HG03442 (cell line): ENCODE measurements around the gene PLG.
A peak's percentile ranks its signal among the peaks of the same experiment; 100 is the strongest.
"Not testable (repeated sequence)": the region's sequence is repeated elsewhere in the genome, so short reads cannot be mapped to it uniquely, and the experiment has no call there.

ENCODE experiments used
- ATAC-seq: cut with Tn5 transposase; IDR thresholded peaks from one replicate; pipeline ENCODE4 v1.9.1; 2021; ENCODE audit warnings: mild to moderate bottlenecking, moderate library complexity; ENCODE audit not compliant: unreplicated experiment

The PLG gene

GRCh38 chr6:160701918-160702680 is at the start of gene PLG:
PLG (plus strand) TSS chr6:160702244; CDS start chr6:160702305, 61 bp downstream.
- ATAC-seq, result not testable (repeated sequence)

DNA sequence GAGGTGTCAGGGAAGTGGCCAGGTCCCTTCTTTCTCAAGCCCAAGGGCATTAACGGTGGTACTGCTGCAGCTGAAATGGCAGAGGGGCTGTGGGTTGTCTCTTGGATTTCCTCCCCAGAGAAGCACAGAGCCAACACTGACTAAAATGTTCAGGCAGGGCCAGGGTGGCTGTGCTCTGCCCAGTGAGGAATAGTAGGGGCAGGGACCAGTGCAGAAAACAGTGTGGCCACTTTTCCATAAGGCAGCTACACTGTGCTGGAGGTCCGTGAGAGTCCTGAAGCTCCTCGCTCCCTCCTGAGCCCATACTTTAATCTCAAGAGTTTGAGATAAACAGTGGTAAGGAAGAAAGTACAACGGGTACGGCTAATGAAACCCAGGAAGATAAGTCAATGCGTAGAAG is 42.5 kb upstream of the PLG start:
- no peak for ATAC-seq

DNA sequence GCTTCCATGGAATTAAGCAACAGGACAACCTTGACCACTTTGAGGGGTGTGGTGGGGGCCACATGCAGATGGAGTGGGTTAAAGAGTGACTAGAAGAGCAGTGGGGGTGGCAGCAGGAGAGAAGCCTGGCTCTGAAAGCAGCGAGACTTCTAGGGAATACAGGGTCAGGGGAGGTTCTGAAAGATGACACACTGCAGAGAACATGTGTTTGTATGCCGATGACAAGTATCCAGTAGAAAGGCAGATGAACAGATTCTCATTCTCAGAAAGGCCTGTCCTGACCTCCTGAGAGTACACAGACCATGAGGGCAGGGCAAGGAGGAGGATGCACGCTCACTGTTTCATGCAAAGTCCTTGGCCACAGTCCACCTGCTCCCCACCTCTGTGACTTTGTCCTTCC is 40.8 kb upstream of the PLG start:
- no peak for ATAC-seq

DNA sequence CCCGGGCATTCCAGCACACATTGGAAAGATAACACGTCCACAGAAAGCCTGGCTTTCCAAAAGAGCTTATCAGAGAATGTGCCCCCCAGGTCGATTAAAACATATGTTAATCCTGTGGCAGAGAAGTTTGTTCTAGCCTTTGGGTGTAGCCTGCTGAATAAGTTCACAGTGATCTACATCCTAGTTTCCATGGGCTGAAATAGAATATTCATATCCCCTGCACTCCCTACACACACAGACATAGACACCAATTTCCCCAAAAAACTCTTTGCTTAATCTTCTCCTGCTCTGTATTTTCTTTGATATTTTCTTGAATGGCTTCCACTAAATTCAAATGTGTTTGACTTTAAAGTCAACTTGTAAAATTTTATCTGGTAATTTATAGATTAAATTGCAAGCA is 39.6 kb upstream of the PLG start:
- ATAC-seq, result no peak

- no peak for ATAC-seq
Observed at GRCh38 chr6:160662842-160663241, 39.2 kb upstream of the PLG start.

GRCh38 chr6:160664198-160664597 is 37.8 kb upstream of the PLG start, which contains the start of gene LPA:
LPA (minus strand) TSS chr6:160664275; CDS start chr6:160664214, 61 bp downstream.
- ATAC-seq, result not testable (repeated sequence)

- peak; percentile 91 for ATAC-seq
Observed at GRCh38 chr6:160667639-160668481, 34.2 kb upstream of the PLG start.

DNA sequence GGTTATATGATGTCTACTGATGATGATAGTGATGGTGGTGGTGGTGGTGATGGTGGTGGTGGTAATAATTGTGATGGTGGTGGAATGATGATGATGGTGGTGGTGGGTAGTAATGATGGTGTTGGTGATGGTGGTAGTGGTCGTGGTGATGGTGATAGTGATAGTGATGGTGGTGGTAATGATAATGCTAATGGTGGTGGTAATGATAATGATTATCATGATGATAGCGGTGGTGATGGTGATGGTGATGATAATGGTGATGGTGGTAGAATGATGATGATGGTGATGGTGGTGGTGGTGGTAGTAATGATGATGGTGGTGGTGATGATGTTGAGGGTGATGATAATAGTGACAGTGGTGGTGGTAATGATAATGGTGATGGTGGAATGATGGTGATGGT is 33.5 kb upstream of the PLG start:
- no peak for ATAC-seq

DNA sequence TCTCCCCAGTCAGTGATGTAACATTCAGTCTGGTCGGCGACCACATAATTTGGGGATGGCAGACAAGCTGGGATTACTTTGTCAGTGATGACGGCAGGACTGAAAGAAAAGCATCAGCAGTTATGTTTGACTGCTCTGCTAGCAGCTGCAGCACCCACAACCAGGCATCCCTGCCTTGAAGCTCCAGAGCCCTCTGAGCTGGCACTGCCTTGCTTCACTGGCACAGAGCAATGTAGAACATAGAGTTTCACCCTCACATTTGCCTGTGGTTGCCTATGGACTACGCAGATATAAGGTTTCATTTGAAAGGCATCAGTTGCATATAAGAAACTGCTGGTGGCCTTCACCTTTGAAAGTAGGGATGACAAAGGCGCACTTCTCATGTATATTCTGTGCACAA is 25.6 kb upstream of the PLG start:
- ATAC-seq, result not testable (repeated sequence)

GRCh38 chr6:160678230-160678629 is 23.8 kb upstream of the PLG start:
- no peak for ATAC-seq

DNA sequence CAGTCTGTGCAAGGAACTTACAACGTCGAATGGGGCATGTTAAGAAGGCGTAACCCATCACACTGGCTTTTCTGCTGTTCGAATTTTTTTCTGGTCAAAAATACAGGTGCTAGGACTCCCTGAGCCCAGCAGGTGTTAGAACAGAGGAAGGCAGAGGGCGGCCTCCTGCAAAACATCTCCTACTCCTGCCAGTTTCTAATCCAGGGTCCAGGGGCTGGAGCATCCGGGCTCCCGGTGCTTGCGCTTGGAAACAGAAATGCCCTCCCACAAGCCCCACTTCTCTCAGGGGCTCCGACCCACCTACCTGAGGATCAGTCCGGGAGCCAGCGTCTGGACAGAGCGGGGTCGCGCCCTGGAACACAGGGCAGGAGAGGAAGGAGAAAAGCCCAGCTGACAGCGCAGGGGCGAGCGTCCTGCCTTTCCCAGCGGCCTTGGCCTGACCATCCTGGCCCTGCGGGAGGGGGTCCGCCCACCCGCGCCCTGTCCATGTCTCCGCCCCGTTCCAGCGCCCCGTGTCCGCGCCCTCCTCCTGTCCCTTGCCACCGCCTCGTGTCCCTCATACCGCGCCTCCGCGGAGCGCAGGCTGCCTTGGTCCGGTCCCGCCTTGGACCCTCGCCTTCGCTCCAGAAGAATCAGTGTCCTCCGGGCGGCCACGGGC is 23.2 kb upstream of the PLG start:
- ATAC-seq, result no peak

DNA sequence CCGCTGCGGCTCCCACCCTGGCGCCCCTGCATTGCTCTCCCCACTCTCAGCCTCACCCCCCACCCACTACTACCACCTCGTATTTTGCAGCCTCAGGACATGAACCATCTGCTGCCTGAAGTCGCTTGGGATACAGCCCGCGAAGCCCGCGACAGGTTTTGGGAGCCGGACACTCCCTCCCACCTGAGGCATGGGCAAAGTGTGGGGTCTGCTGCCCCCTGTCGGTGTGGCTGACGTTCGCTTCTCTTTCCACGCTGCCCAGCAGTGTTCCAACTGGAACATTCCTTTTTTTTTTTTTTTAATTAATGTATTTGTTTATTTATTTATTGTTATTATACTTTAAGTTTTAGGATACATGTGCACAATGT is 22.7 kb upstream of the PLG start:
- no peak for ATAC-seq

DNA sequence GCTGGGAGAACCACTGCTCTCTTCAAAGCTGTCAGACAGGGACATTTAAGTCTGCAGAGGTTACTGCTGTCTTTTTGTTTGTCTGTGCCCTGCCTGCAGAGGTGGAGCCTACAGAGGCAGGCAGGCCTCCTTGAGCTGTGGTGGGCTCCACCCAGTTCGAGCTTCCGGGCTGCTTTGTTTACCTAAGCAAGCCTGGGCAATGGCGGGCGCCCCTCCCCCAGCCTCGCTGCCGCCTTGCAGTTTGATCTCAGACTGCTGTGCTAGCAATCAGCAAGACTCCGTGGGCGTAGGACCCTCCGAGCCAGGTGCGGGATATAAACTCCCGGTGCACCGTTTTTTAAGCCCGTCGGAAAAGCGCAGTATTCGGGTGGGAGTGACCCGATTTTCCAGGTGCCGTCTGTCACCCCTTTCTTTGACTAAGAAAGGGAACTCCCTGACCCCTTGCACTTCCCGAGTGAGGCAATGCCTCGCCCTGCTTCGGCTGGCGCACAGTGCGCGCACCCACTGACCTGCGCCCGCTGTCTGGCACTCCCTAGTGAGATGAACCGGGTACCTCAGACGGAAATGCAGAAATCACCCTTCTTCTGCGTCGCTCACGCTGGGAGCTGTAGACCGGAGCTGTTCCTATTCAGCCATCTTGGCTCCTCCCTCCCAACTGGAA is 16.8 kb upstream of the PLG start:
- not testable (repeated sequence) for ATAC-seq

- no peak for ATAC-seq
Observed at GRCh38 chr6:160685762-160686450, 16.1 kb upstream of the PLG start.

- no peak for ATAC-seq
Observed at GRCh38 chr6:160690458-160690857, 11.6 kb upstream of the PLG start.

- no peak for ATAC-seq
Observed at GRCh38 chr6:160691617-160692016, 10.4 kb upstream of the PLG start.

DNA sequence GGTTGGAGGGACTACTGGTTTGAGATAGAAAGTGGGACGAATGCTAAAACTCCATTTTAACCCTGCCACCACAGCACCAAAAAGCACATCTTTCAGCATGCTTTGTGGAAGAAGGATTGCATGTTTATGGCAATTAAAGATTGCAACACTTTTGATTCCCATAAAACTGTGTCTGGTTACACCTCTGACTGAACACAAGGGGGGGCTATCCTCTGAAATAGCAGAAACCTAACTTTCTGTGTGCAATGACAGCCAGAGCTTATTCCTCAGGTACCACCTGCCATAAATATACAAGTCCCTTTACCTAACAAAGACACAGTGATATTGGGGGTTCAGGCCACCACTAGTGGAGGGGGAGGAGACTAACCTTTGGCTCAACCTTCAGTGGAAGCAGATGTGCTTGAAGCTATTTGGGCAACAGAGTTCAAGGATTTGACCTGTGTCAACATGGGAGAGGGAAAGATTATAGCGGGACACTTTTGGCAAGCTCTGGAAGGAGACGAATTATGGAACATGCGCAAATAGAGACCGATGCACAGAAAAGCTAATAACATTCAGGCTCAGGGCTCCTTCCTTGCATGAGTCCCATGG is 9.6 kb upstream of the PLG start:
- no peak for ATAC-seq

DNA sequence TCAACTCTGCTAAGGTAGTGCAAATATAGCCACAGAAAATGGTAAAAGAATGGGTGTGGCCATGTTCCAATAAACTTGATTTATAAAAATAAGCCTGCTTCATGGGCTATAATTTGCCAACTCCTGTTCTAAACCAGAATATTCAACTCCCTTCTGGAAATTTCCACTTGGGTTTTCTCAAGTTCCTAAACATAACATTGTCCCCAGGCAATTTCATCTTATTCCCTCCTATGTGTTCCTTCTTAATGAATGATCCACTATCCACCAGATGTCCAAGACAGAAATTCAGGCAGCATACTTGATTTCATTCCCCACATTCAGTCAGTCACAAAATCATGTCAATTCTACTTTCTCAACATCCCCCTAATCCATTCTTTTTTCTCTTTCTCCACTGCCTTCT is 7.0 kb upstream of the PLG start:
- ATAC-seq, result not testable (repeated sequence)

GRCh38 chr6:160695622-160696021 is 6.4 kb upstream of the PLG start:
- not testable (repeated sequence) for ATAC-seq

DNA sequence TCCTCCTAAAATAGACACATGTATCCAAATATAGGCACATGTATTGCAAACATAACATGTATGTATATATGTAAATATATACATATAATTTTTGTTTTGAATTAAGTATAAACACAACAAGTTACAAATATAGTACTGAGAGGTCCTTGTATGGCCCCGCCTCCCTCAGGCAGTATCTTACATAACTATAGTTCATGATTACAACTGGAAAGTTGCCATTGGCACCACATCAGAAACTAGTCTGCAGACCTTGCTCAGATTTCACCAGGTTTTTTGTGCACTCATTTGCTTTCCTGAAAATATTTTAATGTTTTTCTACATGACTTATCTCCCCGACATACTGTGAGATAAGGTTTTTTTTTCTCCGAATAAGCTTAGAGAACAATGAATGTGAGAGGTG is 5.2 kb upstream of the PLG start:
- ATAC-seq, result not testable (repeated sequence)
